Smooth muscle cell of the brain vasculature (primary cell): ENCODE results near the gene ARHGAP8.

ENCODE experiments used
- DNase-seq: peaks from one replicate; pipeline ENCODE4 v3.0.0-alpha.2; 2012; ENCODE audit warnings: low read depth, low spot score

ARHGAP8 gene

GRCh38 chr22:44802071-44802700 lies 49.8 kb downstream of the ARHGAP8 start:
- no peak for DNase-seq

- no peak for DNase-seq
These were observed 50.6 kb downstream of the ARHGAP8 start for GRCh38 chr22:44802956-44803355.

- DNase-seq = no peak
These were observed 52.0 kb downstream of the ARHGAP8 start for GRCh38 chr22:44804327-44804726.

GRCh38 chr22:44805711-44806110 lies 53.3 kb downstream of the ARHGAP8 start:
- DNase-seq = no peak

- DNase-seq = no peak
These were observed 54.9 kb downstream of the ARHGAP8 start for GRCh38 chr22:44807232-44807631.

GRCh38 chr22:44807915-44808690 lies 55.7 kb downstream of the ARHGAP8 start:
- DNase-seq = no peak

- no peak for DNase-seq
These were observed 57.1 kb downstream of the ARHGAP8 start for GRCh38 chr22:44809456-44809855.

- no peak for DNase-seq
These were observed 58.8 kb downstream of the ARHGAP8 start for GRCh38 chr22:44811141-44811540.

GRCh38 chr22:44813416-44813815 lies 61.0 kb downstream of the ARHGAP8 start:
- DNase-seq = no peak

GRCh38 chr22:44814266-44815098 lies 62.1 kb downstream of the ARHGAP8 start:
- DNase-seq = no peak

- DNase-seq = no peak
These were observed 63.0 kb downstream of the ARHGAP8 start for GRCh38 chr22:44815099-44816070.

GRCh38 chr22:44816141-44816540 lies 63.8 kb downstream of the ARHGAP8 start:
- DNase-seq = no peak

GRCh38 chr22:44818727-44819126 lies 66.4 kb downstream of the ARHGAP8 start:
- DNase-seq = no peak

GRCh38 chr22:44819966-44820631 lies 67.7 kb downstream of the ARHGAP8 start:
- no peak for DNase-seq

- no peak for DNase-seq
These were observed 69.5 kb downstream of the ARHGAP8 start for GRCh38 chr22:44821741-44822475.

- DNase-seq = no peak
These were observed 70.2 kb downstream of the ARHGAP8 start for GRCh38 chr22:44822534-44822933.

- DNase-seq = no peak
These were observed 71.0 kb downstream of the ARHGAP8 start for GRCh38 chr22:44823396-44823795.

- no peak for DNase-seq
These were observed 71.4 kb downstream of the ARHGAP8 start for GRCh38 chr22:44823806-44824205.

- DNase-seq = no peak
These were observed 71.9 kb downstream of the ARHGAP8 start for GRCh38 chr22:44824271-44824670.
